ENCODE results near the gene HAUS2.

Gene HAUS2

DNA sequence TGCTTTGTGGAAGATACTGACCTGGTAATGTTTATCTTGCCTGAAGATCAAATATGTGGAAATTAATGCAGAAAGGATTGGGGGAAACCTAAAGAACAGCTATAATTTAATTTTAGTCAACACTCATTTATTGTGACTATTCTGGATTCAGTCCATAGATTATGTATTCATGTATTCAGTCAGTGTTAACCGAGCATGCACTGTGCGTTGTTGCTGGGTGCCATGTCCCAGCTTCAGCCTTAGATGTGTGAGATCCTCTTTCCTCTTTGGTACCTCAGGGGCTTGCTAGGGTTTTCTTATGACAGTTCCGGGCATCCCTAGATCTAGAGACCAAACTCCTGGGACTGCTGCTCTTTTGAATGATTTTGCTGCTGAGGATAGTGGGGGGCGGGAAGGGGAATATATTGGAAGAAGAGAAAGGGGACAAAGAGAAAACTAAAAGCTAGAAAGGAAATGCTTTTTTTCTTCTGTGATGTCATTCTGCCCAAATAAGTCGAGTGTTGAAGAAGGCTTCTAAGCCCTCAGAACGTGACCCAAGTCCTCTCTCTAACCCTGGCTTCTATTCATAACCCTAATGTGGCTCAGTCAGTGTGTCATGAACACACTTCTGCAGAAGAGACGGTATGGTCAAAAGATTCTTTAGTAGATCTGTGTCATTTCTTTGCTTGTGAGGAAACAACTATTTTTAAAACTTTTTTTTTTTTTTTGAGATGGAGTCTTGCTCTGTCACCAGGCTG, 60.3 kb downstream of the HAUS2 start:
- no peak for DNase-seq (ENCODE audit: low read depth)

DNA sequence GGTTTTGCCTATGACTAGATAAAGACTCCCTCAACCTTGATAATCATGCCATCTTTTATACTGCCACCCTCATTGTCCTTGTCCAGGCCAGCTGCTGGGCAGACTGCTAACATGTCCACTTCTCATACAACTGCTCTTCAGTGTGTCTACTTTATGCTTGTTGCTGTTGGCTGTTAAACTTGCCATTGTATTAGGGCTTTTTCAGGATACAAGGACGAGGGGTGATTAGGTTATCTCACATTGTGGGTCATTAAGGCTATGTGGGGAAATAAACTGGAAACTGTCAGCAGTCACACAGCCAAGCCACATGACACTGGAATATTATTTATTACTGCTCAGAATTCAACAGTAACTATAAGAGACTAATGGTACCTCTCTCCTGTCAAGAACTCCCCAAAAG, 62.9 kb downstream of the HAUS2 start:
- DNase-seq (ENCODE audit: low read depth): no peak

DNA sequence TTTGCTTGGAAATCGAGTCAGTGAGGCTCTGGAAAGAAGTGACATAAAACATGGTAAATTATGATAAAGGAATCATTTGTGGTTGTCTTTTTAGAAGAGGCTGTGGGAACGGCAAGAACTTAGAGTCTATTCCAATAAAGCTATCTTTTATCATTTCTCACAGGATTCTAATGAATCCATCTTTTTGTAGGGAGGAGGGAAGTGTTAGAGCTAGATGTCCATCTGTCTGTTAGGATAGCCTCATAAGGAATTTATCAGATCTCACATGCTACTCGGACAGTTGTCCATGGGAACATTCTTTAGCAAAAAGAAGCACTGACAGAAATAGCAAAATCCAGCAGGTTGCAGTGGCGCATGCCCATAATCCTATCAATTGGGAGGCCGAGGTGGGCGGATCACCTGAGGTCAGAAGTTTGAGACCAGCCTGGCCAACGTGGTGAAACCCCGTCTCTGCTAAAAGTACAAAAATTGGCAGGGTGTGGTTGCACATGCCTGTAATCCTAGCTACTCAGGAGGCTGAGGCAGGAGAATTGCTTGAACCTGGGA, 63.8 kb downstream of the HAUS2 start:
- no peak for DNase-seq (ENCODE audit: low read depth)

DNA sequence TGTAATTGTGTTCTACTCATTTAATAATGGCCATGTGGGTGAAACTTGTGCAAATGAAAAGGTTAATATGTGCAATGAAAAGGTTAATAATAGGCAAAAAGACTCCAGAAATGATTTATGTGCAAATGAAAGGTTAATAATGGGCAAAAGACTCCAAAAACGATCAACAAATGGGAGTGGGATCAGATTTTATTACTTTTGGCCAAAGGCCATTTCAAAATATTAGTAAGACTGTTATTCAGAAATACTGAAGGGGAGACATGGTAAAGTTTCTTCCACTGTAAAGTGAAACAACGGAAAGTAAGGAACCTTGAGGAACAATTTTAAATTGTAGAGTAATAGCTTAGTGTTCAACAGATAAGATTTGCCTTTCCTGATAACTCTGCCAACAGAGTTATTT, 67.5 kb downstream of the HAUS2 start:
- no peak for DNase-seq (ENCODE audit: low read depth)
